Jurkat, Clone E6-1 (cell line): ENCODE results near the gene INPP5E. TPM values are rescaled to one million over a fixed set of nuclear protein-coding genes. Genes with fewer than 3 reads are reported as not detected.

Experiments used
- DNase-seq: peaks from one replicate; pipeline ENCODE4 v3.0.0-alpha.2; 2011; ENCODE audit warnings: low read depth, low spot score
- H3K4me3 ChIP-seq: 2 replicates; pipeline ENCODE4 v1.5.1; 2011; ENCODE audit warnings: mild to moderate bottlenecking, low read length, control low read depth, moderate library complexity
- polyA plus RNA-seq: library from polyadenylated mRNA; unstranded; fragments of >200 nt; gene quantifications from one replicate; pipeline ENCODE4 v1.2.1, GENCODE V29; 2012; ENCODE audit warnings: missing spikeins; ENCODE audit not compliant: insufficient read length, insufficient read depth

Gene INPP5E
- 18.1 TPM for polyA plus RNA-seq

GRCh38 chr9:136439481-136440408, at the start of gene INPP5E:
TSS of gene INPP5E (minus strand) at chr9:136439845. CDS start at chr9:136439419, 426 bp downstream.
- DNase-seq, result peak; percentile 30
- H3K4me3 ChIP-seq, result peak within 1 kb of the TSS; percentile 58

- H3K4me3 ChIP-seq, result no peak overlapping the region
- no peak for DNase-seq
Measured at GRCh38 chr9:136488247-136489214, 48.9 kb upstream of the INPP5E start.

- no peak overlapping the region for H3K4me3 ChIP-seq
- no peak for DNase-seq
Measured at GRCh38 chr9:136487672-136488071, 48.0 kb upstream of the INPP5E start.

GRCh38 chr9:136486823-136487620, 47.4 kb upstream of the INPP5E start:
- no peak overlapping the region for H3K4me3 ChIP-seq
- DNase-seq, result no peak

- no peak for DNase-seq
- no peak overlapping the region for H3K4me3 ChIP-seq
Measured at GRCh38 chr9:136486131-136486530, 46.5 kb upstream of the INPP5E start.

GRCh38 chr9:136485049-136486045, 45.7 kb upstream of the INPP5E start:
- DNase-seq, result peak; percentile 65
- H3K4me3 ChIP-seq, result no peak overlapping the region

- H3K4me3 ChIP-seq, result peak overlapping the region; percentile 69
- DNase-seq, result no peak
Measured at GRCh38 chr9:136484153-136485048, 44.8 kb upstream of the INPP5E start.

- peak overlapping the region; percentile 69 for H3K4me3 ChIP-seq
- peak; percentile 72 for DNase-seq
Measured at GRCh38 chr9:136483589-136484152, 44.0 kb upstream of the INPP5E start.

GRCh38 chr9:136482793-136483588, 43.3 kb upstream of the INPP5E start, which contains the start of gene SEC16A:
TSS of gene SEC16A (minus strand) at chr9:136483040. CDS start at chr9:136477615, 5,425 bp downstream.
- peak; percentile 95 for DNase-seq
- peak within 1 kb of the TSS; percentile 76 for H3K4me3 ChIP-seq

- no peak for DNase-seq
- peak overlapping the region; percentile 76 for H3K4me3 ChIP-seq
Measured at GRCh38 chr9:136482046-136482792, 42.6 kb upstream of the INPP5E start.

GRCh38 chr9:136481558-136481957, 41.9 kb upstream of the INPP5E start:
- H3K4me3 ChIP-seq, result peak overlapping the region; percentile 76
- DNase-seq, result no peak

- H3K4me3 ChIP-seq, result no peak overlapping the region
- DNase-seq, result no peak
Measured at GRCh38 chr9:136476369-136477150, 36.9 kb upstream of the INPP5E start.

- H3K4me3 ChIP-seq, result no peak overlapping the region
- no peak for DNase-seq
Measured at GRCh38 chr9:136474974-136475865, 35.6 kb upstream of the INPP5E start.
